Neural progenitor cell (in vitro differentiated cells): ENCODE results near the gene CARD11. TPM values are rescaled to one million over a fixed set of nuclear protein-coding genes. Genes with fewer than 3 reads are reported as not detected.
A peak's percentile ranks its signal among the peaks of the same experiment; 100 is the strongest.

ENCODE experiments used
- DNase-seq: peaks from one replicate; pipeline ENCODE4 v3.0.0-alpha.2; 2016; ENCODE audit warnings: low spot score
- H2AFZ ChIP-seq: fragments of 200-600 bp; sonication (generic); replicated peaks from 2 replicates; pipeline ENCODE4 v1.6.1; 2016; ENCODE audit warnings: antibody characterized with exemption
- H3F3A ChIP-seq: fragments of 200-600 bp; sonication (generic); 2 replicates; pipeline ENCODE4 v1.6.1; 2016; ENCODE audit warnings: antibody characterized with exemption, low read depth
- H3K27ac ChIP-seq: fragments of 200-600 bp; sonication (generic); 2 replicates; pipeline ENCODE4 v1.5.1; 2016; ENCODE audit warnings: mild to moderate bottlenecking
- H3K27me3 ChIP-seq: fragments of 200-600 bp; sonication (generic); 2 replicates; pipeline ENCODE4 v1.6.1; 2016; ENCODE audit warnings: mild to moderate bottlenecking, moderate library complexity
- H3K36me3 ChIP-seq: fragments of 200-600 bp; sonication (generic); 2 replicates; pipeline ENCODE4 v1.5.1; 2016
- H3K4me1 ChIP-seq: fragments of 200-600 bp; sonication (generic); 2 replicates; pipeline ENCODE4 v1.6.1; 2016; ENCODE audit warnings: mixed run types
- H3K4me2 ChIP-seq: fragments of 200-600 bp; sonication (generic); 2 replicates; pipeline ENCODE4 v1.6.1; 2016
- H3K4me3 ChIP-seq: fragments of 200-600 bp; sonication (generic); 2 replicates; pipeline ENCODE4 v1.5.1; 2016
- H3K79me2 ChIP-seq: fragments of 200-600 bp; sonication (generic); 2 replicates; pipeline ENCODE4 v1.6.1; 2016; ENCODE audit warnings: low read depth
- H3K9ac ChIP-seq: fragments of 200-600 bp; sonication (generic); 2 replicates; pipeline ENCODE4 v1.6.1; 2016
- H3K9me3 ChIP-seq: fragments of 200-600 bp; sonication (generic); 2 replicates; pipeline ENCODE4 v1.5.1; 2016; ENCODE audit warnings: low read depth
- H4K20me1 ChIP-seq: fragments of 200-600 bp; sonication (generic); 2 replicates; pipeline ENCODE4 v1.6.1; 2016; ENCODE audit warnings: low read depth
- H3K27ac Mint-ChIP-seq: 3 replicates; pipeline ENCODE4 v1.8.0; 2021; ENCODE audit warnings: mixed read lengths
- H3K27me3 Mint-ChIP-seq: 2 replicates; pipeline ENCODE4 v1.8.0; 2022; ENCODE audit warnings: low read depth, mild to moderate bottlenecking, inconsistent platforms, moderate library complexity, mixed read lengths; ENCODE audit not compliant: insufficient read depth
- H3K36me3 Mint-ChIP-seq: 3 replicates; pipeline ENCODE4 v1.8.0; 2021; ENCODE audit warnings: mixed read lengths
- H3K4me1 Mint-ChIP-seq: 3 replicates; pipeline ENCODE4 v1.8.0; 2021; ENCODE audit warnings: mixed read lengths
- H3K4me3 Mint-ChIP-seq: 3 replicates; pipeline ENCODE4 v1.8.0; 2021; ENCODE audit warnings: mild to moderate bottlenecking, moderate library complexity, mixed read lengths
- H3K9me3 Mint-ChIP-seq: 3 replicates; pipeline ENCODE4 v1.8.0; 2020; ENCODE audit warnings: mixed read lengths
- EZH2 ChIP-seq: fragments of 200-600 bp; sonication (generic); IDR thresholded peaks from 2 replicates; pipeline ENCODE4 v1.6.1; 2017; ENCODE audit warnings: antibody characterized with exemption, mild to moderate bottlenecking, moderate library complexity
- EZH2phosphoT487 ChIP-seq: fragments of 200-600 bp; sonication (generic); IDR thresholded peaks from 2 replicates; pipeline ENCODE4 v1.6.1; 2017; ENCODE audit warnings: antibody characterized with exemption
- total RNA-seq: library from RNA; depleted of rRNA; stranded (reverse); fragments of >200 nt; gene quantifications from 2 replicates; pipeline ENCODE4 v1.2.3, GENCODE V29; 2015; ENCODE audit warnings: low replicate concordance
- TF ChIP-seq, protein P1 (sequence below): fragments of 200-600 bp; sonication (generic); IDR thresholded peaks from 2 replicates; pipeline ENCODE4 v1.5.1; 2017; ENCODE audit warnings: antibody characterized with exemption, mild to moderate bottlenecking

The CARD11 gene
- total RNA-seq, 1 donor from 2014 or later: 0.75 TPM

DNA sequence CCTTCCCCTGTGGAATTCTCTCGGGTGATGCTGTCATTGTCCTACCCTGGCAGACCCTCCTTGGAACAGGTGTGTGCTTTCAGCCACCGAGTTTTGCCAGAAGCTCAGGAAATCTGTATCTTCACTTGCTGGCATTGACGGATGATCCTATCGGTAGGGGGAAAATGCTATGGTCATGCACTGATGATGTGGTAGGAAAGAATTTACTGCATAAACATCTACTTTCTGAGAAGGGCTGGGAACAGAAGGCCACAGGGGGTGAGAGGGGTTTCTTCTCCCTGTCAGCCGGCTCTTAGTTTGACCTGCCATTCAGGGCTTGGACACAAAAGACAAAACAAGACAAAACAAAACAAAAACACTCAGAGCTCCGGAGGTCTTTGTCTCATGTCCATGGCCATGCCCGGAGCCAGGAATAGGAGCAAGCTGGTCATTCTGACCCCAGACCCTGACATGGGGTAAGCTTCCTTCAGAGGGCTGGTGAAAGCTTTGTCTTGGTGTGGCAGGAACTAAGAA, 43.6 kb upstream of the CARD11 start:
- Histone ChIP-seq H2AFZ (no peak overlapping the region), H3K4me3 (no peak overlapping the region), H3K4me1 (no peaks in the 10 kb centered on the region), H4K20me1 (no peaks in the 10 kb centered on the region), H3K27me3 (no peaks in the 10 kb centered on the region), H3K36me3 (no peaks in the 10 kb centered on the region), H3K9me3 (no peaks in the 10 kb centered on the region), H3K27ac (no peak overlapping the region), H3F3A (no peaks in the 10 kb centered on the region), H3K4me2 (no peak overlapping the region), H3K79me2 (no peaks in the 10 kb centered on the region), H3K9ac (no peak overlapping the region)
- Mint-ChIP-seq H3K27ac (peak overlapping the region; percentile 14), H3K9me3 (peaks cover 9% of the 10 kb centered on the region), H3K4me1 (peaks cover 19% of the 10 kb centered on the region), H3K4me3 (peak overlapping the region; percentile 30), H3K36me3 (no peaks in the 10 kb centered on the region), H3K27me3 (peaks cover 18% of the 10 kb centered on the region)
- peak; percentile 11 for DNase-seq
- TF ChIP-seq, protein P1, sequence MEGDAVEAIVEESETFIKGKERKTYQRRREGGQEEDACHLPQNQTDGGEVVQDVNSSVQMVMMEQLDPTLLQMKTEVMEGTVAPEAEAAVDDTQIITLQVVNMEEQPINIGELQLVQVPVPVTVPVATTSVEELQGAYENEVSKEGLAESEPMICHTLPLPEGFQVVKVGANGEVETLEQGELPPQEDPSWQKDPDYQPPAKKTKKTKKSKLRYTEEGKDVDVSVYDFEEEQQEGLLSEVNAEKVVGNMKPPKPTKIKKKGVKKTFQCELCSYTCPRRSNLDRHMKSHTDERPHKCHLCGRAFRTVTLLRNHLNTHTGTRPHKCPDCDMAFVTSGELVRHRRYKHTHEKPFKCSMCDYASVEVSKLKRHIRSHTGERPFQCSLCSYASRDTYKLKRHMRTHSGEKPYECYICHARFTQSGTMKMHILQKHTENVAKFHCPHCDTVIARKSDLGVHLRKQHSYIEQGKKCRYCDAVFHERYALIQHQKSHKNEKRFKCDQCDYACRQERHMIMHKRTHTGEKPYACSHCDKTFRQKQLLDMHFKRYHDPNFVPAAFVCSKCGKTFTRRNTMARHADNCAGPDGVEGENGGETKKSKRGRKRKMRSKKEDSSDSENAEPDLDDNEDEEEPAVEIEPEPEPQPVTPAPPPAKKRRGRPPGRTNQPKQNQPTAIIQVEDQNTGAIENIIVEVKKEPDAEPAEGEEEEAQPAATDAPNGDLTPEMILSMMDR: no peak
- TF ChIP-seq EZH2phosphoT487 (no peak), EZH2 (no peak)

DNA sequence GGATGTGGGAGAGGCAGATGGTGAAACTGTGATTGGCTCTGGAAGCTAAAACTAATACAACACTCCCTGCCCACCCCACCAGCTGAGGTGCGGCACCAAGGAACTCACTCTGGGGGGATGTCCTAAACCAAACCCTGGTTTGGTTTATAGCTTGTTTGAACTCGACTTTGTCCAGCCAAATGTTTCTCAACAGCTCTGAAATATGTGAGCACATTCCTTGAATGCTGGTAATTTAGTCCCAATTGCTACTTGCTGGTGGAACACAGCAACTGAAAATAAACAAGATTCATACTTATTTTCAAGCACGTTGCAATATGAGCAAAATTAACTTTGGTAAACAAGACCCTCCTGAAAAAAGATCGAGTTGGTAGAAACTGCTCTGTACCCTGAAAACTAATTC, 39.7 kb upstream of the CARD11 start:
- Histone ChIP-seq H3K79me2 (no peaks in the 10 kb centered on the region), H3K9ac (no peak overlapping the region), H3F3A (no peaks in the 10 kb centered on the region), H3K27ac (no peak overlapping the region), H4K20me1 (no peaks in the 10 kb centered on the region), H3K36me3 (no peaks in the 10 kb centered on the region), H3K9me3 (no peaks in the 10 kb centered on the region), H3K4me2 (no peak overlapping the region), H3K27me3 (no peaks in the 10 kb centered on the region), H2AFZ (no peak overlapping the region), H3K4me1 (no peaks in the 10 kb centered on the region), H3K4me3 (no peak overlapping the region)
- TF ChIP-seq, protein P1: no peak
- TF ChIP-seq EZH2 (no peak), EZH2phosphoT487 (no peak)
- H3K36me3 Mint-ChIP-seq: no peaks in the 10 kb centered on the region
- no peak overlapping the region for H3K4me3 Mint-ChIP-seq
- no peak overlapping the region for H3K27ac Mint-ChIP-seq
- H3K4me1 Mint-ChIP-seq: peaks cover 15% of the 10 kb centered on the region
- H3K27me3 Mint-ChIP-seq: peaks cover 14% of the 10 kb centered on the region
- no peak for DNase-seq
- peaks cover 13% of the 10 kb centered on the region for H3K9me3 Mint-ChIP-seq

DNA sequence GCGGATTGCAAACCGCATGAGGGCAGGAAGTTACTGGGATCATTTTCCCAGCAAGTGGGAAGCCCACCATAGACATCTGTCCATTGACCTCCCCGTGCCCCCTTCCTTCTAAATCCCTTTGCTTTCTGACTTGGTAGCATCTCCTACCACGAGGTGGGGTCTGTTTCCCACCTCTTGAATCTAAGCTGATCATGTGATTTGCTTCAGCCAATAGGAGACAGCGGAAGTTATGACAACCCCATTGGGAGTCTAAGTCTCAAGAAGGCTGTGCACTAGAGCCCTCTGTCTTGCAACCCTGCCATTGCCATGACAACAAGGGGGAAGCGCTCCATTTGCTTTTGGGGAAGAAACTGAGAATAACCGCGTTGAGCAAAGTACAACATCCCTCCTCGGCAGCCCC, 39.2 kb upstream of the CARD11 start:
- H3K9ac ChIP-seq: no peak overlapping the region
- no peaks in the 10 kb centered on the region for H3K79me2 ChIP-seq
- H3K4me3 ChIP-seq: no peak overlapping the region
- Mint-ChIP-seq H3K27me3 (peaks cover 15% of the 10 kb centered on the region), H3K4me1 (peaks cover 14% of the 10 kb centered on the region), H3K36me3 (no peaks in the 10 kb centered on the region), H3K27ac (no peak overlapping the region), H3K4me3 (no peak overlapping the region), H3K9me3 (peaks cover 13% of the 10 kb centered on the region)
- no peak overlapping the region for H2AFZ ChIP-seq
- no peak overlapping the region for H3K4me2 ChIP-seq
- no peak overlapping the region for H3K27ac ChIP-seq
- no peaks in the 10 kb centered on the region for H3K36me3 ChIP-seq
- no peaks in the 10 kb centered on the region for H3K9me3 ChIP-seq
- DNase-seq: no peak
- no peaks in the 10 kb centered on the region for H3K4me1 ChIP-seq
- H3F3A ChIP-seq: no peaks in the 10 kb centered on the region
- H3K27me3 ChIP-seq: no peaks in the 10 kb centered on the region
- no peaks in the 10 kb centered on the region for H4K20me1 ChIP-seq
- TF ChIP-seq EZH2phosphoT487 (no peak), EZH2 (no peak)
- TF ChIP-seq, protein P1: no peak
